Glutamatergic neuron (in vitro differentiated cells): ENCODE data around the gene GALNT17. TPM values are rescaled to one million over a fixed set of nuclear protein-coding genes. Genes with fewer than 3 reads are reported as not detected.

Source experiments
- DNase-seq: peaks from one replicate; pipeline ENCODE4 v3.0.0; 2022
- H3K27ac Mint-ChIP-seq: one replicate; pipeline ENCODE4 v1.8.0; 2020; ENCODE audit warnings: mild to moderate bottlenecking, mixed read lengths, inconsistent platforms; ENCODE audit not compliant: unreplicated experiment
- H3K27me3 Mint-ChIP-seq: one replicate; pipeline ENCODE4 v1.8.0; 2020; ENCODE audit warnings: mild to moderate bottlenecking, moderate library complexity, mixed read lengths, inconsistent platforms; ENCODE audit not compliant: unreplicated experiment
- H3K36me3 Mint-ChIP-seq: one replicate; pipeline ENCODE4 v1.8.0; 2020; ENCODE audit warnings: mild to moderate bottlenecking, mixed read lengths, inconsistent platforms; ENCODE audit not compliant: unreplicated experiment
- H3K4me1 Mint-ChIP-seq: one replicate; pipeline ENCODE4 v1.8.0; 2020; ENCODE audit warnings: mild to moderate bottlenecking, low read depth, mixed read lengths, inconsistent platforms; ENCODE audit not compliant: unreplicated experiment
- H3K4me3 Mint-ChIP-seq: one replicate; pipeline ENCODE4 v1.8.0; 2020; ENCODE audit warnings: mild to moderate bottlenecking, mixed read lengths, inconsistent platforms; ENCODE audit not compliant: unreplicated experiment
- H3K9me3 Mint-ChIP-seq: one replicate; pipeline ENCODE4 v1.8.0; 2020; ENCODE audit warnings: mild to moderate bottlenecking, moderate library complexity, mixed read lengths, inconsistent platforms; ENCODE audit not compliant: unreplicated experiment
- total RNA-seq: library from RNA; stranded (reverse); fragmentation: NEBNext Ultra II Directional; extraction: Animal tissue kit (Norgen Biotek cat#: 25700); gene quantifications from one replicate; pipeline ENCODE4 v1.2.1, GENCODE V29; 2021; ENCODE audit not compliant: unreplicated experiment
- TF ChIP-seq, protein P1 (sequence below): fragments of 200-600 bp; sonication (generic); IDR thresholded peaks from one replicate; pipeline ENCODE4 v1.5.0; 2021; ENCODE audit not compliant: partially characterized antibody, unreplicated experiment

Gene GALNT17
- total RNA-seq, 1 donor from 2014 or later = 42.0 TPM

DNA sequence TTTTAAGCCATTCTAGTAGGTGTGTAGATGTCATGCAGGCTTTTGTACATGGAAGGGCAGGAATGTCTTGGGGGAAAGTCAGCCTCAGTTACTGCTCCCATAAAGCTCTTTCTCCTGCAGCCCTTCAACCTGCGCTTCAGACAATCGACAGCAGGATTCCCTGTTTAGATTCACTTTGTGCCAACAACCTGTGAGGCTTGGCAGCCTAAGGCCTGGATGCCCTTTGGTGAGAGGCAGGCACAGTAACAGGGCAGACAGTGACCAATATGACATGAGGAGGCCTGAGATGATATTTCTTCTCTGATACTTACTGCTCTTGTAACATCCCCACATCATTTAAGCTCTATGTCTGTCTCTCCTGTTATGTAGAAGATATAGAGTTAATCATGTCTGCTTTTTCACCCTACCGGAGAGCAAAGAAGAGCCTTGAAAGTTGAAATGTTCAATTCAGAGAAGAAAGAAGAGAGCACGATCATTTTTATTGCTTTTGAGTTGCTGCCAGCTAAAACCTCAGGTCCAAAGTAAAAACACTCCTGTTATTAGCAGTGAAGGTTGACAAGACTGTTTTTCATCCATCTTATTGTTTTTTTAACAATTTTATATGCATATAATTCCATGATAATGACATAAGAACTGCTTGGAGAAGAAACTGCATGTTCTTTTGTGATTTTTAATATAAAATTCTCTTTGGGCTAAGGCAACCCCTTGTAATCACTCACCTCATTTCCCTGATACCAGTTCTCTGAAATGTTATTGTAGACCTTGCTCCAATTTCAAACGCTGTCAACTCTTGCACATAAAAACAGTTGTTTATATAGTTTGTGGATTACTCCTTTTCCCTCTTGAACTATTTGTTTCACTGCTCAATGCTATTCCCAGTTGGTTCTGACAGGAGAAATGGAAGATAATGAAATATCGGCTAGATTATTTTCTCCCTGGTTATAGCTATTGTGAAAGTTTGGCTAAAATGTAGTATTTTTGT lies 140.9 kb downstream of the GALNT17 start:
- Mint-ChIP-seq H3K36me3 (no peaks in the 10 kb centered on the region), H3K4me1 (peaks cover 9% of the 10 kb centered on the region), H3K27me3 (peaks cover 1% of the 10 kb centered on the region), H3K9me3 (no peaks in the 10 kb centered on the region), H3K4me3 (no peak overlapping the region), H3K27ac (no peak overlapping the region)
- DNase-seq = no peak
- TF ChIP-seq, protein P1, sequence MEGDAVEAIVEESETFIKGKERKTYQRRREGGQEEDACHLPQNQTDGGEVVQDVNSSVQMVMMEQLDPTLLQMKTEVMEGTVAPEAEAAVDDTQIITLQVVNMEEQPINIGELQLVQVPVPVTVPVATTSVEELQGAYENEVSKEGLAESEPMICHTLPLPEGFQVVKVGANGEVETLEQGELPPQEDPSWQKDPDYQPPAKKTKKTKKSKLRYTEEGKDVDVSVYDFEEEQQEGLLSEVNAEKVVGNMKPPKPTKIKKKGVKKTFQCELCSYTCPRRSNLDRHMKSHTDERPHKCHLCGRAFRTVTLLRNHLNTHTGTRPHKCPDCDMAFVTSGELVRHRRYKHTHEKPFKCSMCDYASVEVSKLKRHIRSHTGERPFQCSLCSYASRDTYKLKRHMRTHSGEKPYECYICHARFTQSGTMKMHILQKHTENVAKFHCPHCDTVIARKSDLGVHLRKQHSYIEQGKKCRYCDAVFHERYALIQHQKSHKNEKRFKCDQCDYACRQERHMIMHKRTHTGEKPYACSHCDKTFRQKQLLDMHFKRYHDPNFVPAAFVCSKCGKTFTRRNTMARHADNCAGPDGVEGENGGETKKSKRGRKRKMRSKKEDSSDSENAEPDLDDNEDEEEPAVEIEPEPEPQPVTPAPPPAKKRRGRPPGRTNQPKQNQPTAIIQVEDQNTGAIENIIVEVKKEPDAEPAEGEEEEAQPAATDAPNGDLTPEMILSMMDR = no peak

DNA sequence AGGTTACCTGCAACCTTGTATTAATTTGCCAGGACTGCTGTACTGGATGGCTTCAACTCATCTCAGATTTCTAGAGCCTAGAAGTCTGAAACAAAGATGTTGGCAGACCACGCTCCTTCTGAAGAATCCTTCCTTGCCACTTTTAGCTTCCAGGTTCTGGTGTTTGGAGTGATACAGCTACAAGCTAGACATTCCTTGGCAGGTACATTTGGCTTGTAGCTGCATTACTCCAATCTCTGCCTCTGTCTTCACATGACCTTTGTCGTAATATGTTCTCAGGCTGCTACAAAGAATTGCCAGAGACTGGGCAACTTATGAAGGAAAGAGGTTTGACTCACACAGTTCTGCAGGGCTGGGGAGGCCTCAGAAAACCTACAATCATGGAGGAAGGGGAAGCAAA lies 146.3 kb downstream of the GALNT17 start:
- Mint-ChIP-seq H3K9me3 (no peaks in the 10 kb centered on the region), H3K27ac (no peak overlapping the region), H3K4me3 (no peak overlapping the region), H3K4me1 (peaks cover 6% of the 10 kb centered on the region), H3K36me3 (peaks cover 11% of the 10 kb centered on the region), H3K27me3 (peaks cover 2% of the 10 kb centered on the region)
- TF ChIP-seq, protein P1 = no peak
- DNase-seq = no peak

DNA sequence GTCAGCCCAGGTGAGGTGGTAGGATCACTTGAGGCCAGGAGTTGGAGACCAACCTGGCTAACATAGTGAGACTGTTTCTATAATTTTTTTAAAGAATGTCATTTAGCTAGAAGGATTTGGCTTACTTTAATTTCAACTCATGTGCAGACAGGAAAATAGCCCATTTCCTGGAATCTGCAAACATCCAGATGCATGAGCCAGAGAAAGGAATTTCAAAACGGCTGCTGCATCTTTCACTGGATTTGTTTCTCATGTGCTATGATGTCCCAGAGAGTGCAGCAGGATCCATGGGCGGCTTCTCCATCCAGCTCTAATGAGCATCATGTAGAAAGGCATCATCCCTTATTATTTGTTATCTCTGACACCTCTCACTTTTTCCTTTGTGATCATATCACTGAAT lies 149.3 kb downstream of the GALNT17 start:
- peaks cover 17% of the 10 kb centered on the region for H3K36me3 Mint-ChIP-seq
- TF ChIP-seq, protein P1 = no peak
- no peak for DNase-seq
- peaks cover 4% of the 10 kb centered on the region for H3K27me3 Mint-ChIP-seq
- no peaks in the 10 kb centered on the region for H3K9me3 Mint-ChIP-seq
- H3K27ac Mint-ChIP-seq = no peak overlapping the region
- no peak overlapping the region for H3K4me3 Mint-ChIP-seq
- peaks cover 8% of the 10 kb centered on the region for H3K4me1 Mint-ChIP-seq

DNA sequence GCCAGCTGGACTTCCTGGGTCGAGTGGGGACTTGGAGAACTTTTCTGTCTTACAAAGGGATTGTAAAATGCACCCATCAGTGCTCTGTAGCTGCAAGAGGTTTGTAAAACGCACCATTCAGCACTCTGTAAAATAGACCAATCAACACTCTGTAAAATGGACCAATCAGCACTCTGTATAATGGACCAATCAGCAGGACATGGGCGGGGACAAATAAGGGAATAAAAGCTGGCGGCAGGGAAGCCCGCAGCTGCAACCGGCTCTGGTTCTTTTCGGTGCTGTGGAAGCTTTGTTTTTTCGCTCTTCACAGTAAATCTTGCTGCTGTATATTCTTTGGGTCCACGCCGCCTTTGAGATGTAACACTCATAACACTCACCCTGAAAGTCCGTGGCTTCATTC lies 151.9 kb downstream of the GALNT17 start:
- no peak for DNase-seq
- Mint-ChIP-seq H3K4me1 (peaks cover 8% of the 10 kb centered on the region), H3K27ac (no peak overlapping the region), H3K4me3 (no peak overlapping the region), H3K9me3 (no peaks in the 10 kb centered on the region), H3K36me3 (peaks cover 17% of the 10 kb centered on the region), H3K27me3 (peaks cover 5% of the 10 kb centered on the region)
- TF ChIP-seq, protein P1 = no peak

DNA sequence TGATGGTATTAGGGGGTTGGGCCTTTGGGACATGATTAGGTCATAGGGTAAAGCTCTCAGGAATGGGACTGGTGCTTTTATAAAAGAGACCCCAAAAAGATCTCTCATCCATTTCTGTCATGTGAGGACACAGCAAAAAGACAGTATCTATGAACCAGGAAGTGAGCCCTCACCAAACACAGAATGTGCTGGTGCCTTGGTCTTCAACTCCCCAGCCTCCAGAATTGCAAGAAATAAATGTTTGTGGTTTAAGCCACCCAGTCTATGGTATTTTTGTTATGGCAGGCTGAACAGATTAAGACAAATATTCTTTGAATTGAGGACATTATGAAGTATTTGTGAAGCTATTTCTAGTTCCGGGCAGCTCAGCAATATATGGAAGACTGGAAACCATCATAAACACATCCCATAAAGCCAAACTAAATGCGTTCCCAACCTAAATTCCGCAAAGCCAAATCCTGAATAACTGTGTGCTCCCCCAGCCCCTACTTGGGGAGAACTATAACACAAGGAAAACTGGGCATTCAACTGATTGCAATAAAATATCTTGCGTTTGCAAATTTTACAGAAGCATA lies 153.7 kb downstream of the GALNT17 start:
- Mint-ChIP-seq H3K4me3 (no peak overlapping the region), H3K36me3 (peaks cover 6% of the 10 kb centered on the region), H3K4me1 (peaks cover 14% of the 10 kb centered on the region), H3K27ac (no peak overlapping the region), H3K9me3 (no peaks in the 10 kb centered on the region), H3K27me3 (peaks cover 5% of the 10 kb centered on the region)
- no peak for DNase-seq
- TF ChIP-seq, protein P1 = no peak
